GM12878 (cell line): ENCODE measurements around the gene SH3GL2. TPM values are rescaled to one million over a fixed set of nuclear protein-coding genes. Genes with fewer than 3 reads are reported as not detected.

Experiments used
- ATAC-seq: fragments of 200-7000 bp; cut with Tn5 transposase; 3 replicates; pipeline ENCODE4 v1.9.1; 2020; ENCODE audit warnings: mild to moderate bottlenecking, moderate library complexity
- BruUV-seq: library from RNA; stranded (reverse); fragments of 400-500 nt; replicated peaks from 2 replicates; lab custom pipeline; 2021; lab: Mats Ljungman, UMichigan
- CTCF ChIA-PET: fragments of 300-600 bp; sonication (Branson Sonifier 250); formaldehyde crosslinking; extraction: SDS; loops from one replicate; lab custom pipeline; 2021; ENCODE audit warnings: inconsistent platforms; lab: Yijun Ruan, JAX
- POLR2A ChIA-PET: fragments of 350-600 bp; formaldehyde crosslinking; extraction: SDS; loops from one replicate; lab custom pipeline; 2021; ENCODE audit warnings: inconsistent platforms; lab: Charles Lee
- RAD21 ChIA-PET: fragments of 300-600 bp; sonication (Branson Sonifier 250); formaldehyde crosslinking; loops from one replicate; lab custom pipeline; 2023; ENCODE audit warnings: antibody characterized with exemption; ENCODE audit not compliant: unreplicated experiment; lab: Charles Lee
- SMC1A ChIA-PET: fragments of 300-600 bp; sonication (Branson Sonifier 250); formaldehyde crosslinking; loops from one replicate; lab custom pipeline; 2023; ENCODE audit not compliant: unreplicated experiment, uncharacterized antibody; lab: Charles Lee
- DNase-seq: peaks from one replicate; pipeline ENCODE4 v3.0.0-alpha.2; 2011; ENCODE audit warnings: low read depth, low spot score
- FAIRE-seq: peaks from 3 replicates; lab custom pipeline; 2011; peaks lifted over from hg19 to GRCh38; lab: Jason Lieb, UNC
- H2AFZ ChIP-seq: 2 replicates; pipeline ENCODE4 v1.6.0; 2011; ENCODE audit warnings: low read depth, low read length, control low read depth; ENCODE audit not compliant: control insufficient read depth
- H3K27ac ChIP-seq: 2 replicates; pipeline ENCODE4 v1.5.1; 2011; ENCODE audit warnings: control low read depth; ENCODE audit not compliant: control insufficient read depth, insufficient read depth
- H3K27me3 ChIP-seq, 2 experiments: replicated peaks in 1 of 2; 2 replicates each; pipeline versions ENCODE4 v1.6.0 to v1.6.1; 2011; ENCODE audit warnings: low read length in 1 of 2; ENCODE audit not compliant: control insufficient read depth in 2 of 2, insufficient read depth in 2 of 2
- H3K36me3 ChIP-seq, 2 experiments: 2 replicates each; pipeline ENCODE4 v1.5.1; 2011; ENCODE audit warnings: low read length in 1 of 2; ENCODE audit not compliant: control insufficient read depth in 2 of 2, insufficient read depth in 2 of 2
- H3K4me1 ChIP-seq: 2 replicates; pipeline ENCODE4 v1.6.1; 2011; ENCODE audit warnings: mild to moderate bottlenecking, low read length, moderate library complexity, mixed read lengths; ENCODE audit not compliant: control insufficient read depth, insufficient read depth
- H3K4me2 ChIP-seq: 2 replicates; pipeline ENCODE4 v1.6.0; 2011; ENCODE audit warnings: control low read depth; ENCODE audit not compliant: control insufficient read depth, insufficient read depth
- H3K4me3 ChIP-seq: fragments of 200-600 bp; sonication (generic); 2 replicates; pipeline ENCODE4 v1.5.1; 2016
- H3K79me2 ChIP-seq: 2 replicates; pipeline ENCODE4 v1.6.0; 2011; ENCODE audit warnings: low read length; ENCODE audit not compliant: control insufficient read depth, insufficient read depth
- H3K9ac ChIP-seq: 2 replicates; pipeline ENCODE4 v1.8.0; 2011; ENCODE audit warnings: low read length, control low read depth, mixed read lengths; ENCODE audit not compliant: control insufficient read depth, insufficient read depth
- H3K9me3 ChIP-seq: replicated peaks from 3 replicates; pipeline ENCODE4 v1.5.1; 2011; ENCODE audit warnings: mild to moderate bottlenecking, low read length; ENCODE audit not compliant: control insufficient read depth, insufficient read depth
- H4K20me1 ChIP-seq: 2 replicates; pipeline ENCODE4 v1.6.0; 2011; ENCODE audit not compliant: control insufficient read depth, insufficient read depth
- ATF7 ChIP-seq: fragments of 450-650 bp; IDR thresholded peaks from 2 replicates; pipeline ENCODE4 v1.6.1; 2016; ENCODE audit warnings: low read depth, mild to moderate bottlenecking
- CBFB ChIP-seq: IDR thresholded peaks from 2 replicates; pipeline ENCODE4 v1.6.1; 2016; ENCODE audit warnings: antibody characterized with exemption, low read depth
- CEBPZ ChIP-seq: fragments of 150-350 bp; IDR thresholded peaks from 2 replicates; pipeline ENCODE4 v1.6.1; 2016; ENCODE audit warnings: low read depth, low read length
- CHD4 ChIP-seq: fragments of 200-600 bp; sonication (generic); IDR thresholded peaks from 2 replicates; pipeline ENCODE4 v1.6.1; 2016; ENCODE audit warnings: mild to moderate bottlenecking
- GABPA ChIP-seq: IDR thresholded peaks from 2 replicates; pipeline ENCODE4 v1.6.1; 2014; ENCODE audit warnings: antibody characterized with exemption, low read depth, mild to moderate bottlenecking, inconsistent platforms
- IRF3 ChIP-seq: fragments of 450-650 bp; IDR thresholded peaks from 2 replicates; pipeline ENCODE4 v1.6.1; 2014; ENCODE audit warnings: mild to moderate bottlenecking
- MTA2 ChIP-seq: fragments of 450-650 bp; IDR thresholded peaks from 2 replicates; pipeline ENCODE4 v1.6.1; 2016; ENCODE audit warnings: low read depth, mild to moderate bottlenecking, moderate library complexity
- MYC ChIP-seq: IDR thresholded peaks from 2 replicates; pipeline ENCODE4 v1.6.1; 2011; ENCODE audit warnings: mild to moderate bottlenecking, low read length, moderate library complexity, inconsistent platforms; ENCODE audit not compliant: insufficient read depth, insufficient replicate concordance, insufficient read length, severe bottlenecking
- NR2C1 ChIP-seq: fragments of 450-650 bp; IDR thresholded peaks from 2 replicates; pipeline ENCODE4 v1.6.1; 2017; ENCODE audit warnings: antibody characterized with exemption, mild to moderate bottlenecking, moderate library complexity
- POLR2A ChIP-seq: IDR thresholded peaks from 2 replicates; pipeline ENCODE4 v1.6.1; 2011; ENCODE audit warnings: low read depth, mild to moderate bottlenecking, low read length
- SMAD5 ChIP-seq: IDR thresholded peaks from 2 replicates; pipeline ENCODE4 v1.6.1; 2016; ENCODE audit warnings: antibody characterized with exemption, low read depth
- SREBF2 ChIP-seq: IDR thresholded peaks from 2 replicates; pipeline ENCODE4 v1.6.1; 2012; ENCODE audit warnings: mild to moderate bottlenecking, low read length
- TCF12 ChIP-seq: IDR thresholded peaks from 2 replicates; pipeline ENCODE4 v1.6.1; 2011; ENCODE audit warnings: low read depth, mild to moderate bottlenecking, low read length
- TCF3 ChIP-seq: IDR thresholded peaks from 2 replicates; pipeline ENCODE4 v1.6.1; 2012; ENCODE audit warnings: low read depth, mild to moderate bottlenecking, low read length, borderline replicate concordance; ENCODE audit not compliant: insufficient read depth
- ZNF274 ChIP-seq: IDR thresholded peaks from one replicate; pipeline ENCODE4 v1.8.0; 2011; ENCODE audit not compliant: insufficient read length, insufficient read depth
- ZSCAN29 ChIP-seq: fragments of 450-650 bp; IDR thresholded peaks from 2 replicates; pipeline ENCODE4 v1.6.1; 2017; ENCODE audit warnings: mild to moderate bottlenecking, moderate library complexity
- WGBS: methylation state at CpG from one replicate; pipeline ENCODE4 v1.1.6; 2016; ENCODE audit warnings: low lambda C conversion rate; ENCODE audit not compliant: insufficient replicate concordance, insufficient coverage; ENCODE audit errors: missing lambda C conversion rate; 5-methylcytosine and 5-hydroxymethylcytosine counted together
- in situ Hi-C: fragments of 300-500 bp; cut with MboI; formaldehyde crosslinking; loops from 9 replicates; pipeline ENCODE4 v1.14.3; 2018; ENCODE audit warnings: mixed read lengths
- intact Hi-C: fragments of 100-400 bp; cut with micrococcal nuclease; formaldehyde crosslinking; loops from one replicate; pipeline ENCODE4 v1.14.2; 2022; ENCODE audit not compliant: unreplicated experiment
- polyA plus RNA-seq, 11 experiments: library from polyadenylated mRNA; depleted of rRNA in 4 of 11; unstranded in 6 of 11; stranded (reverse) in 5 of 11; fragments of >200 nt; fragmentation: Nextera tagmentation in 4 of 11; fragmentation: Illumina TruSeq in 1 of 11; extraction: Ambion mirVana in 4 of 11; extraction: Trizol in 1 of 11; gene quantifications; 1 replicate in 1 of 11; 2 replicates in 10 of 11; pipeline versions ENCODE4 v1.2.1 to v1.2.3, GENCODE V29; 2011 to 2016; ENCODE audit warnings: inconsistent platforms in 2 of 11, missing spikeins in 2 of 11, low read depth in 1 of 11
- total RNA-seq, 4 experiments: library from RNA; depleted of rRNA in 3 of 4; stranded (reverse); fragments of >200 nt in 3 of 4; fragmentation: Illumina TruSeq in 1 of 4; extraction: Trizol in 1 of 4; gene quantifications; 2 replicates each; pipeline versions ENCODE4 v1.2.1 to v1.2.3, GENCODE V29; 2013 to 2021

SH3GL2 gene
- total and polyA plus RNA-seq, 10 of the 15 experiments (the other 5 are each of a cell fraction or from before 2014, with no cell fraction given) = not detected

GRCh38 chr9:17813798-17814197 lies 234.9 kb downstream of the SH3GL2 start:
- Histone ChIP-seq H3K9me3 (no peaks in the 10 kb centered on the region), H3K27ac (no peak overlapping the region), H3K4me3 (no peak overlapping the region), H3K4me1 (no peaks in the 10 kb centered on the region), H3K9ac (no peak overlapping the region), H4K20me1 (no peaks in the 10 kb centered on the region), H3K36me3 (no peaks in the 10 kb centered on the region), H3K27me3 (no peaks in the 10 kb centered on the region), H3K4me2 (no peak overlapping the region), H3K79me2 (no peaks in the 10 kb centered on the region), H2AFZ (no peak overlapping the region)
- BruUV-seq = no TSS peak
- TF ChIP-seq ATF7 (no peak), TCF12 (no peak), ZNF274 (no peak), CHD4 (no peak), IRF3 (no peak), GABPA (no peak), SREBF2 (no peak), TCF3 (no peak), CEBPZ (no peak), POLR2A (no peak), CBFB (no peak), ZSCAN29 (no peak), NR2C1 (no peak), MYC (no peak), SMAD5 (no peak), MTA2 (no peak)
- DNase-seq = no peak
- ChIA-PET CTCF (interaction anchor here (4.7 kb wide), 1 partner anchor 399 kb away, joined by 153 read pairs; no protein-coding TSS in a partner anchor), SMC1A (interaction anchor here (1.4 to 5.9 kb wide), 2 partner anchors 31 to 400 kb away, joined by 3 to 86 read pairs; no protein-coding TSS in a partner anchor), POLR2A (no interaction called here), RAD21 (no interaction called here)
- FAIRE-seq = no peak
- intact Hi-C loops = loop anchor here (5.0 kb wide), 1 partner anchor 139 kb away; no protein-coding TSS in a partner anchor
- WGBS = 1% methylated on average over 4 of the region's 4 CpGs
- ATAC-seq = no peak
- in situ Hi-C loops = loop anchor here (5.0 to 25.0 kb wide), 3 partner anchors 394 to 1224 kb away; partner anchors contain the start of genes RRAGA and SAXO1
